ENCODE data around the gene EHBP1L1. TPM values are rescaled to one million over a fixed set of nuclear protein-coding genes. Genes with fewer than 3 reads are reported as not detected.

Gene EHBP1L1
- total RNA-seq, 1 experiment from 2014 or later = 27.9 TPM

- DNase-seq (ENCODE audit: low spot score) = no peak
Measured at GRCh38 chr11:65595131-65595530, 19.3 kb downstream of the EHBP1L1 start.

GRCh38 chr11:65595543-65596281 is 19.9 kb downstream of the EHBP1L1 start, which contains the start of gene KCNK7:
Gene KCNK7, minus strand, starts transcription at chr11:65595800. Its CDS starts 28 bp downstream, at chr11:65595772.
- DNase-seq (ENCODE audit: low spot score) = no peak

- no peak for DNase-seq (ENCODE audit: low spot score)
Measured at GRCh38 chr11:65596520-65596919, 20.7 kb downstream of the EHBP1L1 start.

- DNase-seq (ENCODE audit: low spot score) = no peak
Measured at GRCh38 chr11:65598258-65598699, 22.4 kb downstream of the EHBP1L1 start.

GRCh38 chr11:65599216-65599954 is 23.5 kb downstream of the EHBP1L1 start:
- no peak for DNase-seq (ENCODE audit: low spot score)

GRCh38 chr11:65599955-65600246 is 24.0 kb downstream of the EHBP1L1 start:
- DNase-seq (ENCODE audit: low spot score) = no peak

GRCh38 chr11:65604258-65604657 is 28.4 kb downstream of the EHBP1L1 start:
- DNase-seq (ENCODE audit: low spot score) = no peak

GRCh38 chr11:65606876-65607613 is 31.2 kb downstream of the EHBP1L1 start:
- no peak for DNase-seq (ENCODE audit: low spot score)

GRCh38 chr11:65607614-65608426 is 32.0 kb downstream of the EHBP1L1 start:
- no peak for DNase-seq (ENCODE audit: low spot score)

GRCh38 chr11:65609229-65609628 is 33.4 kb downstream of the EHBP1L1 start:
- DNase-seq (ENCODE audit: low spot score) = no peak

- no peak for DNase-seq (ENCODE audit: low spot score)
Measured at GRCh38 chr11:65609665-65610064, 33.8 kb downstream of the EHBP1L1 start.

GRCh38 chr11:65610404-65610803 is 34.6 kb downstream of the EHBP1L1 start:
- no peak for DNase-seq (ENCODE audit: low spot score)

GRCh38 chr11:65611028-65611757 is 35.3 kb downstream of the EHBP1L1 start:
- no peak for DNase-seq (ENCODE audit: low spot score)

GRCh38 chr11:65611758-65612603 is 36.1 kb downstream of the EHBP1L1 start:
- DNase-seq (ENCODE audit: low spot score) = no peak

- DNase-seq (ENCODE audit: low spot score) = no peak
Measured at GRCh38 chr11:65612691-65613090, 36.8 kb downstream of the EHBP1L1 start.

- no peak for DNase-seq (ENCODE audit: low spot score)
Measured at GRCh38 chr11:65613091-65613928, 37.5 kb downstream of the EHBP1L1 start.

- peak; percentile 100 for DNase-seq (ENCODE audit: low spot score)
Measured at GRCh38 chr11:65615229-65615949, 39.5 kb downstream of the EHBP1L1 start, which contains the start of gene PCNX3. Gene PCNX3, plus strand, starts transcription at chr11:65615776. Its CDS starts 536 bp downstream, at chr11:65616312.

GRCh38 chr11:65615950-65616574 is 40.2 kb downstream of the EHBP1L1 start:
- DNase-seq (ENCODE audit: low spot score) = no peak
